Endometrial microvascular endothelial cells (primary cell): ENCODE results near the gene ACP6. TPM values are rescaled to one million over a fixed set of nuclear protein-coding genes. Genes with fewer than 3 reads are reported as not detected.
"Not testable (repeated sequence)": the region's sequence is repeated elsewhere in the genome, so short reads cannot be mapped to it uniquely, and the experiment has no call there.

ENCODE experiments used
- in situ Hi-C: cut with HindIII; loops from 2 replicates; pipeline ENCODE4 v1.10.0; 2017; ENCODE audit warnings: low sequenced_read_pairs, low pct_unique_long_range_greater_than_20kb; ENCODE audit errors: inconsistent ontology term
- total RNA-seq: library from RNA; depleted of rRNA; stranded (reverse); fragments of >200 nt; gene quantifications from one replicate; pipeline ENCODE4 v1.2.3, GENCODE V29; 2015; ENCODE audit errors: inconsistent ontology term

Gene ACP6
- total RNA-seq, 1 donor from 2014 or later = 7.2 TPM

- in situ Hi-C loops = no loop called here
Observed at GRCh38 chr1:147626291-147626690, 44.0 kb downstream of the ACP6 start.

- in situ Hi-C loops = no loop called here
Observed at GRCh38 chr1:147625362-147625995, 44.8 kb downstream of the ACP6 start.

- in situ Hi-C loops = no loop called here
Observed at GRCh38 chr1:147624529-147624928, 45.8 kb downstream of the ACP6 start.

GRCh38 chr1:147624011-147624410, 46.3 kb downstream of the ACP6 start:
- in situ Hi-C loops = no loop called here

- in situ Hi-C loops = no loop called here
Observed at GRCh38 chr1:147622731-147623130, 47.6 kb downstream of the ACP6 start.

- in situ Hi-C loops = no loop called here
Observed at GRCh38 chr1:147620543-147620942, 49.8 kb downstream of the ACP6 start.

- in situ Hi-C loops = no loop called here
Observed at GRCh38 chr1:147619741-147620140, 50.6 kb downstream of the ACP6 start.

- in situ Hi-C loops = no loop called here
Observed at GRCh38 chr1:147618771-147619170, 51.6 kb downstream of the ACP6 start.

- in situ Hi-C loops = no loop called here
Observed at GRCh38 chr1:147618077-147618569, 52.2 kb downstream of the ACP6 start.

- in situ Hi-C loops = not testable (repeated sequence)
Observed at GRCh38 chr1:147614966-147615365, 55.4 kb downstream of the ACP6 start.

GRCh38 chr1:147613506-147613905, 56.8 kb downstream of the ACP6 start:
- in situ Hi-C loops = no loop called here

GRCh38 chr1:147612366-147612765, 58.0 kb downstream of the ACP6 start:
- in situ Hi-C loops = no loop called here

- in situ Hi-C loops = no loop called here
Observed at GRCh38 chr1:147611586-147611985, 58.7 kb downstream of the ACP6 start.

GRCh38 chr1:147611021-147611426, 59.3 kb downstream of the ACP6 start:
- in situ Hi-C loops = no loop called here

GRCh38 chr1:147609358-147609757, 61.0 kb downstream of the ACP6 start:
- in situ Hi-C loops = no loop called here

- in situ Hi-C loops = no loop called here
Observed at GRCh38 chr1:147608596-147608995, 61.7 kb downstream of the ACP6 start.

- in situ Hi-C loops = no loop called here
Observed at GRCh38 chr1:147605591-147605990, 64.7 kb downstream of the ACP6 start.

- in situ Hi-C loops = no loop called here
Observed at GRCh38 chr1:147603986-147604385, 66.3 kb downstream of the ACP6 start.

GRCh38 chr1:147600119-147601111, 69.9 kb downstream of the ACP6 start:
- in situ Hi-C loops = no loop called here
